B cell (primary cell): ENCODE results near the gene MMP15.

Source experiments
- EZH2 ChIP-seq: IDR thresholded peaks from 2 replicates; pipeline ENCODE4 v1.6.1; 2012; ENCODE audit warnings: borderline replicate concordance, low read depth, mild to moderate bottlenecking, moderate library complexity, low read length; ENCODE audit not compliant: insufficient read depth, poor library complexity, severe bottlenecking
- TF ChIP-seq, protein P1 (sequence below): fragments of 200-600 bp; IDR thresholded peaks from one replicate; pipeline ENCODE4 v1.8.0; 2022; ENCODE audit warnings: antibody characterized with exemption, mild to moderate bottlenecking

DNA sequence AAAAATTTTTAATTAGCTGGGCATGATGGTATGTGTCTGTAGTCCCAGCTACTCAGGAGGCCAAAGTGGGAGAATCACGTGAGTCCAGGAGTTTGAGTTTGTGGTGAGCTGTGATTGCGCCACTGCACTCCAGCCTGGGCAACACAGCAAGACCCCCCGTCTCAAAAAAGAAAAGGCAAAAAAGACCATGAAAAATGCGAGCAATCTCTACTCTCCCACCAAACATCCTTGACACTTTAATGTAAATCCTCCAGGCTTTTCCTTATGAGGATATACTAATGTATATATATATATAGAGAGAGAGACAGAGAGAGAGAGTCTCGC, 28.1 kb downstream of the MMP15 start:
- TF ChIP-seq, protein P1, sequence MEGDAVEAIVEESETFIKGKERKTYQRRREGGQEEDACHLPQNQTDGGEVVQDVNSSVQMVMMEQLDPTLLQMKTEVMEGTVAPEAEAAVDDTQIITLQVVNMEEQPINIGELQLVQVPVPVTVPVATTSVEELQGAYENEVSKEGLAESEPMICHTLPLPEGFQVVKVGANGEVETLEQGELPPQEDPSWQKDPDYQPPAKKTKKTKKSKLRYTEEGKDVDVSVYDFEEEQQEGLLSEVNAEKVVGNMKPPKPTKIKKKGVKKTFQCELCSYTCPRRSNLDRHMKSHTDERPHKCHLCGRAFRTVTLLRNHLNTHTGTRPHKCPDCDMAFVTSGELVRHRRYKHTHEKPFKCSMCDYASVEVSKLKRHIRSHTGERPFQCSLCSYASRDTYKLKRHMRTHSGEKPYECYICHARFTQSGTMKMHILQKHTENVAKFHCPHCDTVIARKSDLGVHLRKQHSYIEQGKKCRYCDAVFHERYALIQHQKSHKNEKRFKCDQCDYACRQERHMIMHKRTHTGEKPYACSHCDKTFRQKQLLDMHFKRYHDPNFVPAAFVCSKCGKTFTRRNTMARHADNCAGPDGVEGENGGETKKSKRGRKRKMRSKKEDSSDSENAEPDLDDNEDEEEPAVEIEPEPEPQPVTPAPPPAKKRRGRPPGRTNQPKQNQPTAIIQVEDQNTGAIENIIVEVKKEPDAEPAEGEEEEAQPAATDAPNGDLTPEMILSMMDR, result no peak
- TF ChIP-seq EZH2, result no peak
